Inflammatory macrophage treated with lipopolysaccharide for 1 hour (primary cell): ENCODE measurements around the gene DCTN3.

Experiments used
- DNase-seq, 2 donors: peaks; one replicate each; pipeline ENCODE4 v3.0.0-alpha.2; 2020 to 2022

DCTN3 gene

GRCh38 chr9:34620061-34620994 lies at the start of gene DCTN3:
Gene DCTN3, minus strand, starts transcription at chr9:34620495. Its CDS starts 31 bp downstream, at chr9:34620464.
- DNase-seq: peak; percentile 92 to 95

DNA sequence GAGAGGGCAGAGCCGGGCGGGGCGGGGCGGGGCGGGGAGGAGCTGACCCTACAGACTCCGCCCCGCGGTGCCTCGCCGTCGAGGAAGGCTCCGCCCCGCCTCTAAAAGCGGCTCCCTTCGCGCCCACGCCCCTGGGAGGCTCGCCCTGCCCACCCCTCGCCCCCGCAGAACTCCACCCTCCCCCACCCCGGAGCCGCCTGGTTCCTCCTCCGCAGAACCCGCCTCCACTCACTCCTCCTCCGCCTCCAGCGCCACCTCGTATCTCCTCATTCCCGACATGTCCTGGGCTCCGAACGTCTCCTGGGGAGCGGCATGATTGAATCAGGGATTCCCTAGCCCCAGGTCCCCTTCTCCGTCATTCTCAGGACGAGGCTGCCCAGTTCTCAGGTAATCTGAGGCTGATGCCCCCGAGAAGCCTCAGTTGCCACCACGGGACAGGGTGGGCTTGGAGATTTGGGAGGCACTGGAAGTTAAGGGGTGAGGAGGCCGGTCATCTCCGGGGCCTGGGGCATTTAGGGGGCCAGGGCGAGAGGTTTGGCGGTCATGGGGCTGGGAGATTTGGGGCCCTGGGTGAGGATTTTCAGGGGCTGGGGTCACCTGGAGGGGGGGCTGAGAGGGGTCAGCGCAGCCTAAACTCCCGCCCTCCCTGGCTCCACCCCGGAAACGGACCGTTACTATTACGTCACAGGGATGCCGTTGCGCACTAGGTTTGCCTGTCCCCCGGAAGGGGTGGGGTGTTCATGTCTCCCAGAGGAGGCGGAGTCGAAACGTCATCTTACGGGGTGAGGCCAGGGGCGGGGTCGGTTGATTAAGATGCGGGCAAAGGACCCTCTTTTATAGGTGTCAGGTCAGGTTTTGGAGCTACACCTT lies 45.3 kb upstream of the DCTN3 start:
- DNase-seq: peak; percentile 78 to 98

DNA sequence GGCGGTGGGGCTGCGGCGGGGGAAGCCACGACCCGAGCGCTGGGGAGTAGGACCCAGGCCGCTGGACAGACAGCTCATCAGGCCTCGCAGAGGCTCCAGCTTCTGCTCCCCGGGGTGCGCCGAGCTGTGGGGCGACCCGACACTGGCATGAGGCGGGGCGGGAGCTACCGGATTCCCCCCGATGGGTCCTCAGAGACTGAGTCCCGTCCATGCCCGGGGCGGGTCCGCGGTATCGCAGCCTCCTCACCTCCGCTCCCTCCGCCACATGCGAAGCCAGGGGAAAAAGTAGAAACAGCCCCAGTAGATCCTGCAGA lies 44.7 kb upstream of the DCTN3 start:
- DNase-seq: no peak

DNA sequence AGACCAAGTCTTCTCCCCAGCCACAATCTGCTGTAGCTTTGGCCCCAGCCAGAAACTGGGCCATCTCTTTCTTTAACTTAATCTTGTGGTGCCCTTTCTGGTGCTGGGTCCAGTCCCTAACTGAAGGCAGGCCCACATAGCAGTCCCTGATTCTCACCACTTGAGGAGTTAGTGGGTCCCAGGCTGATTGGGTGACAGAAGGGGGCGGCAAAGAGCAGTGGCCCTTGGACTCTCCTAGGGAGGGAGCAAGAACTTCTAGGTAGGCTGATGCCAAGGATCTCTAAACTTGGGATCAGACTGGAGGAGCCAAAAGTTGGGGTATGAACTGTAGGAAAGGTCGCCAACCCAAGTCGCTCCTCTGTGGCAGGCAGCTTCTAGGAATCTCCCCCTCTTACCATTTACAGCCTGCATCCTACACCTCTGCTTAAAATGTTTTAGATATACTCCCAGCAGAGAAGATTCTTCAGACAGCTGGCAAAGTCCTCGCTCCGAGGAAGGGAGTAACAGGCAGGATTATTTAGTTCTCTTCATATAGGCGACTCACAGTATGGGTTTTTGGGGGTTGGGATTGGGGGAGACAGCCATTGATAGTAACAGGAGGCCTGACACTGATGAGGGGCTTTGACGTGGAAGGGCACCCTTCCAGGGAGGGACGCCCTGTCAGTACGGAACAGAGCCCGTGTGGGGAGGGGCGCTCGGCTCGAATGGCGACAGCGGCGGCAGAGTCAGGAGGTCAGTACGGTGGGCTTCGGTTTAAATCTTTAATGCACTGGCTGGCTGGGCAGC lies 44.2 kb upstream of the DCTN3 start:
- DNase-seq: peak; percentile 64 to 93

DNA sequence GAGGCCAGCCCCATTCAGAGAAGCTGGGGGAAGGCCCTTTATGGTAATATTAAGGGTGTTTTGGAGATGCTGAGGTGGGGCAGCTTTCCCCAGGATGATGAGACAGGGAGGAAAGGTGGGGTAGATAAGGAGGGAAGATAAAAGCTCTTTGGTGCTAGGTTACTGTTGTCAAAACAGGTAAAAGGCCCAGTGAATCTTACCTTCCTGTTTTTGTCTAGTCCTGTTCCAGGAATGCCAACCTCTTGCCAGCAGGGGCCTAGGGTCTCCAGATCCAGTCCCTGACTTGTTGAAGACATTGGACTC lies 43.0 kb upstream of the DCTN3 start:
- DNase-seq: no peak

GRCh38 chr9:34662526-34663302 lies 42.4 kb upstream of the DCTN3 start, which contains the start of gene CCL27:
Gene CCL27, minus strand, starts transcription at chr9:34662657. Its CDS starts 24 bp downstream, at chr9:34662633.
- DNase-seq: no peak

DNA sequence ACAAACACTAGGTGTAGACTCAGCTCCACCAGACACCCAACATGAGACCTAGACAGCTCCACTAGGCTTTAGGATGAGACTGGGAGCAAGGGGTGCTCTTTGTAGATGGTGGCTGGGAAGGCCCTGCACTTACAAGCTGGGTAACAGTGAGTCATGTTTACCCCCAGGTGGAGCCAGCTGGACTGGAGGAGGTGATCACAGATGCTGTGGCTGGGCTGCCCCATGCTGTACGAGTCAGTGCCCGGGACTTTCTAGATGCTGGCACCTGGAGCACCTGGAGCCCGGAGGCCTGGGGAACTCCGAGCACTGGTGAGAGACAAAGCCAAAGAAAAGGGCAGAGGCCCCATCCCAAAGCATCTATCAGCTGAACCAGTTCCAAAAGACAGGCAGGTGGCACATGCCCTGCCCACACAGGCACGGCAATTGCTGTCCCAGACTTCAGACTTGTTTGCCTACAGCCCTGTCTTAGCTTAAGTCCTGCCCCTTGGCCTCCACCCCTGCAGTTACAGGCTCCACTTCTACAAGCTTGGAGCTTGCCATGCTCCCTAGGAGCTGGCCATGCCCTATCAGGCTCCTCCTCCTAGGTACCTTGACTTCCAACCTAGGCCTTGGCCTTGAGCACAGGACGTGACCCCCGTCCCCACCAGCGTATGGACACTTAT lies 39.4 kb upstream of the DCTN3 start:
- DNase-seq: no peak

DNA sequence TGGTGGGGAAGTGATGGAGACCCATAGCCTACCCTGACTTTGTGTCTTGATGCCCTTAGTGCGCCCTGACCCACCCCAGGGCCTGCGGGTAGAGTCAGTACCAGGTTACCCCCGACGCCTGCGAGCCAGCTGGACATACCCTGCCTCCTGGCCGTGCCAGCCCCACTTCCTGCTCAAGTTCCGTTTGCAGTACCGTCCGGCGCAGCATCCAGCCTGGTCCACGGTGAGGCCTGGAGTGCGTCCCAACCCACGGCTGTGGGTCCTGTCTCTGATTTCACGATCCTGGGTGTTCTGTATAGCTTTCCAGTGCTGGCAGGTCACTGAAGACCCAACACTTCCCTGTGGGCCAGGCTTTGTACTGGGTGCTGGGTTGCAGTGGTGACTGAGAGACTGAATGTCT lies 38.2 kb upstream of the DCTN3 start:
- no peak for DNase-seq

DNA sequence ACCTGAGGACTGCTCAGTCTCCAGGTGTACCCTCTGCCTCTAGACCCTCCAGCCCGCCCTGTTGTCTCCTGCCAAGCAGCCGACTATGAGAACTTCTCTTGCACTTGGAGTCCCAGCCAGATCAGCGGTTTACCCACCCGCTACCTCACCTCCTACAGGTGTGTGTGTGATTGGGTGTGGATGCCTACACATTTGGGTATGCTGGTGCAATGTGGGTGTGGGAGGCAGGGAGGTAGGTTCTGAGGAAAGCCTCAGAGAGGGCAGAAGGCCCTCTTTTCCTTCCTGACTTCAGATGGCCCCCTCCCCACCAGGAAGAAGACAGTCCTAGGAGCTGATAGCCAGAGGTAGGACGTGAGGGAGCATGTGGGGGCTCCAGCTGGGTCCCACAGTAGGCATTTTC lies 36.7 kb upstream of the DCTN3 start:
- DNase-seq: no peak

DNA sequence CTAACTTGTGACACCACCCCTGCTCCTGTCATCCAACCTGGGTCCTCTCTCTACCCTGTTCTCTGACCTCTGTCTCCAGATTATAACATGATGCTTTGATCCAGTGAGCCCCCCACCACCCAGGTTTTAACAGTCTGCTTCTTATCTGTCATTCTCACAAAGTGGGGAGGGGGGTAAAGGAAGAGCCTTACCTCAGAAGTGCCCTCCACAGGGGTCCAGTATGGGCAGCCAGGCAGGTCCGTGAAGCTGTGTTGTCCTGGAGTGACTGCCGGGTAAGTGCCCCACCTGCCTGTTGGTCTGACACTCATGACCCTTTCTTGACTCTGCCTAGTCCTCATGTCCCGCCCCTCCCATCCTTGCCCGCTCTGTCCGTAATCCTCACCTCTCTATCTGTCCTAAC lies 35.1 kb upstream of the DCTN3 start:
- no peak for DNase-seq

DNA sequence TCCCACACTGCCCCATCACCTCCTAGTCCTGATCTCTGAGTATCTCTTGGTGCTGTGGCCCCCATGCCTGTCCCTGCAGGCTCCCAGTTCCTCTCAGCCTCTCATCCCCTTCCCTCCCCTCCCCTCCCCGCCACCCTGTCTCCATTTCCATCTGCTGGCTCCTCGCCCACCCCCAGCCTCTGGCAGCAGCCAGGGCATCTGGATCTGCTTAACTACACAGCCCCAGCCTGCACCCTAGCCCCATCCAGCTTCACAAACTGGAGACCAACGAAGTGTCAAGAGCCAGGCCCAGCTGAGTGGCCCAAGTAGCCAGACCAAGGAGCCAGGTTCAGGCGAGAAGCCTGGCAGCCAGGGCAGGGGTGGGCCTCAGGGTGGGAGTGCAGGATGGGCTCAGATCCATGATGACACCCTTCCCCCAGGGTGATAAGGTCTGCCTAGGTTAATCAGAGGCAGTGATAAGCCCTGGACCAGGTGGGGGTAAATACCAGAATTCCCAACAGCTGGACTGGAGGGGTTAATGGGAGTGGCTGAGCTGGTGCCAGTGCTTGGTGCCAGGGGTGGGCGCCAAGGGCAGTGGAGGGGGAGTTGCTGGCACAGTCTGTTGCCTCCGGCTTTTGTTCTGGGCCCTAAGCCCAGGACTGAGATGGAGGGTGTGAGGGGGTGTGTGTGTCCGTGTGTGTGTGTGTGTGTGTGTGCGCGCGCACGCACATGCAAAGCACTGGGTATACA lies 34.2 kb upstream of the DCTN3 start:
- no peak for DNase-seq

DNA sequence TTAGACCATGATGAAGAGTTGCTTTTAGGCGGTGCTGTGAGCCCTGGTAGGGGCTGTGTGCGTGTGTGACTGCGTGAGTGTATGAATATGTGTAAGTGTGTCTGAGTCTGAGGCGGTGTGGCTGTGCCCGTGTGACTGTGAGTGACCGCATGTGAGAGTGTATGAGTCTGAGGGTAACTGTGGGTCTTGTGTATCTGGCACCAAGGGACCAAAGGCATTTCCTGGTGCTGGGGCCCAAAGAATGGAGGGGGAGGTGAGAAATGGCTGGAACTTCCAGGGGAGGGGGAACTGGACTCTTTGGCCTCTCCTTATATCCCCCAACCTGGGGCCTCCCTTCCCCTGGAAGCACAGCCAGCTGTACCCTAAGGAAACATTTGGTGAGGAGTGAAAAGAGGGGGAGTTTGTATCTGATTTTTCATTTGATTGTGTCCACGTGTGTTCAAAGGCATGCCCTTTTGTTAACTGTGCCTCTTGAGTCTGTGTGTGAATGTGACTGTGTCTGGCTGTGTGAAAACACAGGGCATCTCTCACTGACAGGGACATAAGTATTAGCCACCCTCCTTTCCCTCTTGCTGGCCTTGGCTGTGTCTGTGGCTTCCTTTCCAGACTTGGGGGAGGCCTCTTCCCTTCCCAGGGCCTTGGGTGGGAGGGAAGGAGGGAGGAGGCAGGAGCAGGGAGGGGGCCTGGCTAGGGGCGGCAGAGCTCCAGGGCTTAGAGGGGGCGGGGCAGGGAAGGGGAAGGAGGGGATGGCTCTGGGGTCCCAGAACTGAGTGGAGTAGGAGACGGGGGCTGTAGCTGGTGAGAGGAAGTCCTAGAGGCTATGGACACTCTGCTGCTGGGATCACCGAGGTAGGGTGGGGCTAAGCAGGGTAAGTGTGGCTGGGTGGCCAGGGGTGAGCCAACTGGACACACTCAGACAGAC lies 33.1 kb upstream of the DCTN3 start:
- no peak for DNase-seq

GRCh38 chr9:34652602-34653000 lies 32.3 kb upstream of the DCTN3 start:
- DNase-seq: no peak

DNA sequence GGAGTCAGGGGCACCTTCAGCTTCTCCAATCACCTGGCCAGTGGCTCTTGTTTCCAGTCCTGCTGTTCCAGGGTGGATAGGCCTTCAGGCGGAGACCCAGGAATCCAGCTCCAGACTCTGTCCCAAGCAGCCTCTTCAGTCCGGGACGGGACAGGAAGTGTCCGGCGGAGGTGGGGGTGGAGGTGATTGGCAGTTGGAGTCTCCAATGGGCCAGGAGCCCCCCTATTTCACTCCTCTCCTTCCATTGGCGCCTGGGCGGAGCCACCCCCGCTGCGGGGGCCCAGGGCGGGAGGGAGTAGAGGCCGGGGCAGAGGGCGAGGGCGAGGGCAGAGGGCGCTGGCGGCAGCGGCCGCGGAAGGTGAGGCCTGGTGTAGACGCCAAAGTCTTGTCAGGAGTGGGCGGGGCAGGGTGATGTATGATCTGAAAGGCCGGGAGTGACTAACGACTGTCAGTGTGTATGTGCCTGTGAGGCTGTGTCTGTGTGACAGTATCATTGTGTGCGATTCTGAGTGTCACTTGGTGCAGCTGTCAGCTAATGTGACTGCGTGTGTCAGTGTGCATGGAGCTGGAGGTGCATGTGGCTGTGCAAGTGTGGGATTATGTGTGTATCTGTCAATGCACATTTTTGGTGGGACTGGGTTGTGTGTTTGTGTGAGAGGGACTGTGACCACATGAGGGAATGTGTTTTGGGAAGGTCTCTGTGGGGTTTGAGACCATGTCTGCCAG lies 31.7 kb upstream of the DCTN3 start, which contains the start of gene IL11RA:
IL11RA (plus strand) TSS at position 310 of the 726 bp plus-strand sequence. CDS start 3,033 bp downstream, outside the sequence.
- DNase-seq: peak; percentile 54 to 71

DNA sequence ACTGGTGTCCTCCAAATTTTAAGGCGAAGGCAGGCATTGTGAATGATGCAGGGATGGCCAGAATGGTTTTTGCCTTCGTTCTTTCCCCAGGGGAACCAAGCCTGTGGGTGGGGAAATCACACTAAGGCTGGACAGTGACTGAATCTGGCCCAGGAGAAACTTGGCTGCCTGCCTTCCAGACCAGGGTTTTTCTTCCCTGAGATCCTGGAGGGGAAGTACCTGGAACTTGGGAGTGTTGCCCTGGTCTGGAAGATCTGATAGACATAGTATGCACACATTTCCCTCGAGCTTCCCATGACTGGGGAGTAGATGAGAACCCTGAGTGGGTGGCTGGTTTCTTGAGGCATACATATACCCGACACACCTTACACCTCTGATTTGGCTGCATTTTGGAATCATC lies 31.0 kb upstream of the DCTN3 start:
- peak; percentile 14 to 66 for DNase-seq

GRCh38 chr9:34650816-34651215 lies 30.5 kb upstream of the DCTN3 start:
- no peak for DNase-seq

- DNase-seq: no peak
These were observed 28.4 kb upstream of the DCTN3 start for GRCh38 chr9:34648673-34649072.

GRCh38 chr9:34647651-34648050 lies 27.4 kb upstream of the DCTN3 start:
- DNase-seq: no peak

DNA sequence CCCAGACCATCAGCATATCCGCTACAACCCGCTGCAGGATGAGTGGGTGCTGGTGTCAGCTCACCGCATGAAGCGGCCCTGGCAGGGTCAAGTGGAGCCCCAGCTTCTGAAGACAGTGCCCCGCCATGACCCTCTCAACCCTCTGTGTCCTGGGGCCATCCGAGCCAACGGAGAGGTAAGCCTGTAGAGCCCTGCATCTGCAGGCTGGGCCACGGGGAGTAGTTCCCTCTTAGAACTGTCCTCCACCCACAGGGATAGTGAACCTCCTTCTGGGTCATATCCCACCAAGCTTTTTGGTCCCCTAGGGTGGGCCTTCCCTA lies 26.7 kb upstream of the DCTN3 start:
- DNase-seq: no peak
